Activated effector memory CD4-positive, alpha-beta T cell treated with anti-CD3 and anti-CD28 coated beads, Interleukin-2, amount 50 U/mL, for 16 hours (primary cell): ENCODE measurements around the gene SSTR4.
"Not testable (repeated sequence)": the region's sequence is repeated elsewhere in the genome, so short reads cannot be mapped to it uniquely, and the experiment has no call there.

Experiments used
- DNase-seq: peaks from one replicate; pipeline ENCODE4 v3.0.0-alpha.2; 2020

SSTR4 gene

GRCh38 chr20:23034721-23035671 is at the start of gene SSTR4:
Gene SSTR4, plus strand, starts transcription at chr20:23035312. Its CDS starts 172 bp downstream, at chr20:23035484.
- no peak for DNase-seq

GRCh38 chr20:22986601-22987000 is 48.5 kb upstream of the SSTR4 start:
- DNase-seq, result no peak

- DNase-seq, result not testable (repeated sequence)
Measured at GRCh38 chr20:22991424-22991823, 43.7 kb upstream of the SSTR4 start.

- DNase-seq, result no peak
Measured at GRCh38 chr20:22993823-22994222, 41.3 kb upstream of the SSTR4 start.

DNA sequence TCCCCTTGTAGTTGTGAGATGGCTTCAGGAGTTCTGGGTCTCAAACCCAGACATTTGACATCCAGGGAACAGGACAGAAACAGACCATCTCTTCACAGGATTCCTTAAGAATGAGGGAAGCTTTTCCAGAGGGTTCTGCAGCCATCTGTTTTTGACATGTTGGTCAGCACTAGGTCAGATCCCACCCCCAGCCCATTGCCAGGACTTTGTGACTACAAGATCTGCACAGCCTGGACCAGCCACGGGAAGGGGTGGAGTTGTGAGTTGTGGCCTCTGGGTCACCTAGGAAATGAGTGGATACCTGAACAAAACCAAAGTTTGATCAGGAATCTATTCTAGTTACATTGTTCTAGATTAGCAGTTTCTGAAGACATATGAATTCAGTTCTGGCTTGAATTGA is 39.2 kb upstream of the SSTR4 start:
- no peak for DNase-seq

DNA sequence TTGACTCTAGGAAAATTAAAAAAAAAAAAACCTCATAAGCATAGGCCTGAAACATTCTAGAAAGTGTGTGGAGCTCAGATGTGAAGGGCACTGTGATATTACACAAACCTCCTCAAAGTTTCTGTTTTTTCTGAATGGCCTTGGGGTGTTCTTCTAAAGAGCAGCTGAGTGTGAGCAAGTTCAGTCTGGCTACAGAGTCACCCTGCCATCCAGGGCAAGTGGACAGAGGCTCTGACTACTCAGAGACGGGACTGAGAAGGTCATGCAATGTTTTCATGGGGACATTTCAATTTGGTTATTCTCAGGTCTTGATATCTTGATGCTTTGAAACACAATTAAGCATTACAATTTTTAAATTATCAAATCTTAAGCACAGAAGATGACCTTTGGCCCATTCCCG is 36.6 kb upstream of the SSTR4 start:
- DNase-seq, result no peak

GRCh38 chr20:22999756-23000155 is 35.4 kb upstream of the SSTR4 start:
- no peak for DNase-seq

DNA sequence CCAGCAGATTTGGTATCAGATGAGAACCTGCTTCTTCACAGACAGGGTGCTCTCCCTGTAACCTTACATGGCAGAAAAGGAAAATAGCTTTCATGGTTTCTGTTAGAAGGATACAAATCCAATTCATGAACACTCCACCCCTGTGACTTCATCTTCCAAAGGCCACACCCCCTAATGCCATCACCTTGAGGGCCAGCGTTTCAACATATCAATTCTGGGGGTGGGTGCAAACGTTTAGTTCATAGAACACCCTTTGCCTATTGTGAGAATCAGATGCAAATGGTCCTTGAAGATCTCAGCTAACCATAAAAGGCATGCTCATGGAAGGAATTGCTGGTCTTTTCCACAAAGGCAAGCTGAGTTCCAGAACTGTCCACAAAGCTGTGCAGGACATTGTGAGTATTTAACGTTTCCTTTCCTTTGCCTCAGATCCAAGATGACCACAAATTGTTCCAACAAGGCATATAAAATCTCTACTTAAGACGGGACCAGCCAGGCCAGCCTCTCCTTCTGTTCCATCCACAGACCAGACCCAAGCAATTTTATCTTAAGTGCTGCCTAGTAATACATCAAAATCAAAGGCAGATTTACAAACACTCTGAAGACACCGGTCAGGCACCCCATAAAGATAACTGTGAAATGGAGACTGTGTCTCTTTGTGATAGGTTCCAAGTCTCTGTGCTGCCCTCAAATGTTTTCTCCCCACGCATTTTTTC is 34.7 kb upstream of the SSTR4 start:
- DNase-seq, result no peak

- DNase-seq, result no peak
Measured at GRCh38 chr20:23002276-23002675, 32.8 kb upstream of the SSTR4 start.

DNA sequence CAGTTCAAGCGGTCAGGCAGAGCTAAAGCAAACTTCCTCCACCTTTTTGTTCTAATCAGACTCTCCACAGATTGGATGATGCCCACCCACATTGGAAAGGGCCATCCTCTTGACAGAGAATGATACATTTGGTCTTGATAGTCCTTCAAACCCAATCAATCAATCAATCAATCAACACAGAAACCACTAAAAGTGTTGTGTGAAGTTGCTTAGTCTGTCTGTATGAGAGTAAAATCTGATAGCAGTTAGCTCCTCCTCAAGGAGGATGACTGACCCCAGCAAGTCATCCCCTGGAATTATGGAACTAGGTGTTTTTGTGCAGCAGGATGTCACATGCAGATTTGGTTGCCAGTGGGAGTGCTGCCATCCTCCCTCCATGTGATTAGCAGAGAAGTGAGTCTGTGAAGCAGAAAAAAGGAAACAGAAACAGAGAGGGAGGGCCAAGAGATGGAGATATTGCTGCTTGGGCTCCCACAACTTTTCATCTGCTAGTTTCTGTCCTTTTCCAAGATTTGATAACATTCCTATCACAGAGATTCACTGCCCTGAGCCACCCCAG is 32.0 kb upstream of the SSTR4 start:
- DNase-seq, result no peak

- DNase-seq, result no peak
Measured at GRCh38 chr20:23003881-23004460, 31.1 kb upstream of the SSTR4 start.

DNA sequence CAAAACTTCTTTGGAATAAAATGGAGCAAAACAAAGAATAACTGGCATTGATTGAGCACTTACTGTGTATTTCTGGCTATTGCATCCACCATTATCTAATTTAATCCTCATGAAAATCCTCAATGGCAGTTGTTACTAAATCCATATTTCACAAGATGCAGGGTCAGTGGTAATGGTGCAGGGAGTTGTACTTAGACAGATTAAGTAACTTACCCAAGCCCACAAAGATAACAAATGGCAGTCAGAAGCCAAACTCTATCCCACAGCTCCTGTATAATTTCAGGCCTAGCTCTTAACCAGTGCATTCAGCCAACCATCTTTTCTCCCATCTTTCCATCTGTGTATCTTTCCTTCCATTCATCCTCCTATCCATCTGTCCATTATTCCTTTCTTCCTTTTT is 29.3 kb upstream of the SSTR4 start:
- no peak for DNase-seq

GRCh38 chr20:23007462-23007861 is 27.6 kb upstream of the SSTR4 start:
- no peak for DNase-seq

DNA sequence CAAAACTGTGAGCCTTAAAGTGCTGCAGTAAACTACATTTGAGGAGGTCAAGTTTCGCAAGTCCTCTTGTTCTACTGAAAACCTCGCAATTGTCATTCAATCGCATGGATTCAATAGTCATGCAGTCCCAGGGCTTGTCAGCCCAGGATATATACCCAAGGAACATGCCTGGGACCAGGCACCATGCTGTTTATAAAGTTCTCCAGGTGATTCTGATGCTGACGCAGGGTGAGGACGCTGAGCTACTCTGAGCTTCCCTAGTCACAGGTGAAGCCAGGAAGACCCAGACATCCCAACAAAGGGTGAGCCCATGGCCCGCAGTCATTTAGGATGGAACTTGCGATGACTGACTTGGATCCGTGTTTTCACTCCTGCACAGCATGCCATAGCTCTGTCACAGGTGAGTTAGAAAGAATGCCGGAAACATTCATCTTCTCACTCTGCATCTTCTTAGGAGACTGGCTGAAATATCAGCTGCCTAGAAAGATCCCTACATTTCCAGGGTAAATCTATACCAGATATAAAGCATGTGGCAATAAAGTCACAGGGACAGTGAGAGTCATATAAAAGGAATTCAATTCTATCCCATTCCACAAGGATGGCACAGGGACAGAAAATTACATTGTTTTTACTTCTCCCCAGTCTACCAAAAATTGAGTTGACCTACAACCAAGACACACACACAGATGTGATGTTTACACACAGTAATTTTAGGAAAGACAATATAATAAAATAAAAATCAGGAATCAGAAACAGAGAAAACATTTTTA is 27.0 kb upstream of the SSTR4 start:
- no peak for DNase-seq

GRCh38 chr20:23008667-23009066 is 26.4 kb upstream of the SSTR4 start:
- DNase-seq, result no peak

GRCh38 chr20:23009636-23010035 is 25.5 kb upstream of the SSTR4 start:
- no peak for DNase-seq

- no peak for DNase-seq
Measured at GRCh38 chr20:23010096-23010495, 25.0 kb upstream of the SSTR4 start.

GRCh38 chr20:23011008-23011721 is 23.9 kb upstream of the SSTR4 start:
- DNase-seq, result no peak

- no peak for DNase-seq
Measured at GRCh38 chr20:23013429-23013828, 21.7 kb upstream of the SSTR4 start.

DNA sequence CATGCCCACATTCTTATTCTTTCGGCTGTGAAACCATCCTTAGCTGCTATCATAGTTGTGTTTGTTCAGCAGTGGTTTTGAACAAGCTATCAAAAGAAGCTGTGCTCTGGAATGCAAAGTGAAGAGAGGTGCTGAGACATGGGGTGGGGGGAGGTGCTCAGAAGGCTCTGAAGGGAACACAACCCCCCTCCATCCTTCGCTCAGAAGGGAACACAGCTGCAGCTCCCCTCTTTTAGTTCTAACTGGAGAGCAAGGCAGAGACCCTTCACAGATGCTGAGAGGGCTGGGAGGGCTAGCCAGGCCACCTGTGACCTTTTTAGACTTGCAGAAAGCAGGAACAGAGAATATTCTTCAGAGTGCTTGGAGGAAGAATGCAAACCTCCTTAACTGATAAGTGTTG is 17.6 kb upstream of the SSTR4 start:
- no peak for DNase-seq

- no peak for DNase-seq
Measured at GRCh38 chr20:23018432-23018831, 16.7 kb upstream of the SSTR4 start.

DNA sequence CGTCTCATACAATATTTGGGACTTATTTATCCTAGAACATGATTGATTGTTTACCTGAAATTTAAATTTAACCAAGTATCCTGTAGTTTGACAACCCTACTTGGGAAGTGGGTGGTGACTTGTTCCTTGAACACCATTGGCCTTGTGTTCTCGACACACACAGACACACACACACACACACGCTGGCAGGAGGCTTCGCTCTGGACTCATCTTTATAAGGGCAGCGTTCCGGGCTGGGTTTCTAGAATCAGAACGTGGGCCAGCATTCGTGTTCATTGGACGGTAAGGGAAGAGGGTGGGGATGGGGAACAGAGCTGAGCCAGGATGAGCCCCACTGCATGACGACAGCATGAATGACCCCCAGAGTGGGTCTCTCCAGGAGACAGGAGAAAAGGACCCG is 16.2 kb upstream of the SSTR4 start:
- DNase-seq, result no peak
